ENCODE results near the gene IKZF5.

Gene IKZF5

DNA sequence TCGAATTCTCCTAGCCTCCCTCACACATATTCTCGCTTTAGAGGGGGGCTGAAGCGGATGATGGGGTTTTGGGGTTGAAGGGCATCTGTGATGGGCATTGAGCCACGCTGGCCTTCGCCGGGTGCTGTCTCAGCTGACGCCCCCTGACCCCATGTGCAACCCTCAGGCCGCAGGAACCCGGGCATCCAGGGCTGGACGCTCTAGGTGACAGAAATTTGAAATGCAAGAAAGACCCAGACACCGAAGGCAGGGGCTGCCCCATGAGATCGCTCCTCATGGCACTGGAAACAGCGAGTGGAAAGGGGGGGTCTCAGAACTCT, 53.9 kb downstream of the IKZF5 start:
- in situ Hi-C loops (cut with MboI; ENCODE audit: low pct_unique_long_range_greater_than_20kb, low sequenced_read_pairs, unreplicated experiment): no loop called here
- TF ChIP-seq, protein P1, sequence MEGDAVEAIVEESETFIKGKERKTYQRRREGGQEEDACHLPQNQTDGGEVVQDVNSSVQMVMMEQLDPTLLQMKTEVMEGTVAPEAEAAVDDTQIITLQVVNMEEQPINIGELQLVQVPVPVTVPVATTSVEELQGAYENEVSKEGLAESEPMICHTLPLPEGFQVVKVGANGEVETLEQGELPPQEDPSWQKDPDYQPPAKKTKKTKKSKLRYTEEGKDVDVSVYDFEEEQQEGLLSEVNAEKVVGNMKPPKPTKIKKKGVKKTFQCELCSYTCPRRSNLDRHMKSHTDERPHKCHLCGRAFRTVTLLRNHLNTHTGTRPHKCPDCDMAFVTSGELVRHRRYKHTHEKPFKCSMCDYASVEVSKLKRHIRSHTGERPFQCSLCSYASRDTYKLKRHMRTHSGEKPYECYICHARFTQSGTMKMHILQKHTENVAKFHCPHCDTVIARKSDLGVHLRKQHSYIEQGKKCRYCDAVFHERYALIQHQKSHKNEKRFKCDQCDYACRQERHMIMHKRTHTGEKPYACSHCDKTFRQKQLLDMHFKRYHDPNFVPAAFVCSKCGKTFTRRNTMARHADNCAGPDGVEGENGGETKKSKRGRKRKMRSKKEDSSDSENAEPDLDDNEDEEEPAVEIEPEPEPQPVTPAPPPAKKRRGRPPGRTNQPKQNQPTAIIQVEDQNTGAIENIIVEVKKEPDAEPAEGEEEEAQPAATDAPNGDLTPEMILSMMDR (IDR thresholded peaks at IDR 0.05; ENCODE audit: extremely low read depth, insufficient read depth, missing control alignments): no peak
- no peak for DNase-seq (ENCODE audit: low spot score)

DNA sequence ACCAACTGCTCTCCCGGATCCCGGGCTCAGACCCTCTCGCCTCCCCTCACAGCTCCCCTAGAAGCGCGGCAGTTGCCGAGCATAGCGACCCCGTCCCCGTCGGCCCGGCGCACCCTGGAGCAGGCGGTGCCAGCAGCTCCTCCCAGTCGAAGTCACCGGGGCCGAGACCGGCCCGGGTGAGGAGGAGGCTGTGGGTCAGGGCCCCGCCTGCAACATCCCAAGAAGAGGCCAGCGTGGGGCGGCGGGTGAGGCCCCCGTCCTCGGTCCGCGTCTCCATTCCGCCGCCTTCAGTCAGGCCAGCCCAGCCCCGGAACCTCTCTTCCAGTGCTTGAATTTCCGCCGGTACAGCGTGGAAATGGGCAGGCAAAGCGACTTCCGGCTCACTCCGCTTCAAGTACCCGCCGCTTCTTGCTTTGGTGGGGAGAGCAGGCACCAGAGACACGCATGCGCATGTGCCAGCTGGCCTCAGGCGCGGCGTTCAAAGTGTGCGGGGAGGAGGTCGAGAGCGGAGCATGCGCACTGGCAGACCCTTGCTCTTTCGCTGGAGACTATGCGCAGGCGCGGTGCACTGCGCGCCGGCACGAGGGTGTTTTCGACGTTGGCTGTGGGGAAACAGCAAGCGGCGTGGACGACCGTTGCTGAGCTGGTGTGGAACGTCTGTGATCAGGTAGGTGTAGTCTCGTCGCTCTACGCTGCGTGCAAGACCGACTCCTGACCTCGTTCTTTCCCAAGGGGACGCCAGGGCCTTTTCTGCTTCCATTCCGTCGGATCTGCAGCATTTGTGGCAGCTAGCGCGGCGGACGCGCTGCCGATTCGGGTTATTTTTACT, 54.5 kb downstream of the IKZF5 start, which contains the start of gene C10orf88:
TSS of gene C10orf88 (minus strand) at position 326 of the 829 bp plus-strand sequence. CDS start at position 277, 49 bp downstream.
- TF ChIP-seq, protein P1 (IDR thresholded peaks at IDR 0.05; ENCODE audit: extremely low read depth, insufficient read depth, missing control alignments): no peak
- in situ Hi-C loops (cut with MboI; ENCODE audit: low pct_unique_long_range_greater_than_20kb, low sequenced_read_pairs, unreplicated experiment): no loop called here
- peak; percentile 96 for DNase-seq (ENCODE audit: low spot score)

DNA sequence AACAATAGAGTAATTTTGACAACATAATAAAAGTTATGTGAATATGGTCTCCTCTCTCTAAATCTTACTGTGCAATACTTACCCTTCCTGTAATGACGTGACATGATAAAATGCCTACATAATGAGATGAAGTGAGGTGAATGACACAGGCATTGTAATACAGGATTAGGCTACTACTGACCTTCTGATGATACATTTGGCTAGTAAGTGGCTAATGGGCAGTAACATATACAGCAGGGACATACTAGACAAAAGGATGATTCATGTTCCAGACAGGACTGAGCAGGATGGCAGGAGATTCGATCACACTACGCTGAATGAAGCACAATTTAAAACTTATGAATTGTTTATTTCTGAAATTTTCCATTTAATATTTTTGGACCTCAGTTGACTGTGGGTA, 59.3 kb downstream of the IKZF5 start:
- DNase-seq (ENCODE audit: low spot score): no peak
- in situ Hi-C loops (cut with MboI; ENCODE audit: low pct_unique_long_range_greater_than_20kb, low sequenced_read_pairs, unreplicated experiment): no loop called here
- TF ChIP-seq, protein P1 (IDR thresholded peaks at IDR 0.05; ENCODE audit: extremely low read depth, insufficient read depth, missing control alignments): no peak
